DND-41 (cell line): ENCODE data around the gene SULF2.

ENCODE experiments used
- ATAC-seq: fragments of 200-7000 bp; cut with Tn5 transposase; 3 replicates; pipeline ENCODE4 v1.9.1; 2021; ENCODE audit warnings: low read depth; ENCODE audit not compliant: insufficient read depth
- DNase-seq: peaks from one replicate; pipeline ENCODE4 v3.0.0-alpha.2; 2020
- H2AFZ ChIP-seq: 2 replicates; pipeline ENCODE4 v1.6.0; 2012; ENCODE audit warnings: low read depth, low read length
- H3K27ac ChIP-seq: 2 replicates; pipeline ENCODE4 v1.5.1; 2012; ENCODE audit warnings: low read length, inconsistent platforms
- H3K27me3 ChIP-seq: fragments of 200-600 bp; sonication (generic); 2 replicates; pipeline ENCODE4 v1.6.0; 2012; ENCODE audit warnings: low read length, mild to moderate bottlenecking, inconsistent platforms; ENCODE audit not compliant: insufficient read depth, poor library complexity
- H3K36me3 ChIP-seq: 2 replicates; pipeline ENCODE4 v1.5.1; 2012; ENCODE audit warnings: low read length, inconsistent platforms; ENCODE audit not compliant: insufficient read depth
- H3K4me1 ChIP-seq: 2 replicates; pipeline ENCODE4 v1.5.1; 2012; ENCODE audit warnings: mild to moderate bottlenecking, low read length; ENCODE audit not compliant: insufficient read depth
- H3K4me2 ChIP-seq: 2 replicates; pipeline ENCODE4 v1.6.0; 2012; ENCODE audit warnings: mild to moderate bottlenecking, moderate library complexity, low read length, inconsistent platforms; ENCODE audit not compliant: insufficient read depth
- H3K4me3 ChIP-seq, 2 experiments: fragments of 200-600 bp in 1 of 2; shearing (Covaris generic) in 1 of 2; 2 replicates each; pipeline ENCODE4 v1.5.1; 2012 to 2016; ENCODE audit warnings: inconsistent platforms in 2 of 2, low read length in 2 of 2, mild to moderate bottlenecking in 2 of 2, low read depth in 1 of 2, moderate library complexity in 1 of 2
- H3K79me2 ChIP-seq: 2 replicates; pipeline ENCODE4 v1.6.0; 2012; ENCODE audit warnings: low read length, inconsistent platforms; ENCODE audit not compliant: insufficient read depth
- H3K9ac ChIP-seq: 2 replicates; pipeline ENCODE4 v1.6.0; 2012; ENCODE audit warnings: low read depth, mild to moderate bottlenecking, inconsistent platforms, low read length, moderate library complexity
- H3K9me3 ChIP-seq: 2 replicates; pipeline ENCODE4 v1.5.1; 2012; ENCODE audit warnings: low read length, moderate library complexity, mild to moderate bottlenecking, inconsistent platforms; ENCODE audit not compliant: insufficient read depth, severe bottlenecking
- H4K20me1 ChIP-seq: 2 replicates; pipeline ENCODE4 v1.6.0; 2012; ENCODE audit warnings: low read length; ENCODE audit not compliant: insufficient read depth
- CTCF ChIP-seq: IDR thresholded peaks from 2 replicates; pipeline ENCODE4 v1.5.1; 2012; ENCODE audit warnings: borderline replicate concordance, low read length, moderate library complexity, mild to moderate bottlenecking; ENCODE audit not compliant: poor library complexity, severe bottlenecking; ENCODE audit errors: extremely low read depth
- EZH2 ChIP-seq: IDR thresholded peaks from 3 replicates; pipeline ENCODE4 v1.6.1; 2012; ENCODE audit warnings: borderline replicate concordance, low read depth, mild to moderate bottlenecking, moderate library complexity, low read length, inconsistent platforms; ENCODE audit not compliant: severe bottlenecking

Gene SULF2

GRCh38 chr20:47815866-47816265 lies 30.6 kb upstream of the SULF2 start:
- H2AFZ ChIP-seq = no peak overlapping the region
- no peaks in the 10 kb centered on the region for H3K9me3 ChIP-seq
- no peak overlapping the region for H3K4me3 ChIP-seq
- ATAC-seq (no peak), DNase-seq (no peak)
- H3K79me2 ChIP-seq = no peaks in the 10 kb centered on the region
- no peaks in the 10 kb centered on the region for H4K20me1 ChIP-seq
- H3K36me3 ChIP-seq = no peaks in the 10 kb centered on the region
- no peak overlapping the region for H3K4me2 ChIP-seq
- TF ChIP-seq EZH2 (no peak), CTCF (no peak)
- peaks cover 12% of the 10 kb centered on the region for H3K27me3 ChIP-seq
- no peak overlapping the region for H3K9ac ChIP-seq
- no peaks in the 10 kb centered on the region for H3K4me1 ChIP-seq
- no peak overlapping the region for H3K27ac ChIP-seq

- H3K4me2 ChIP-seq = no peak overlapping the region
- H2AFZ ChIP-seq = no peak overlapping the region
- H3K9me3 ChIP-seq = no peaks in the 10 kb centered on the region
- H4K20me1 ChIP-seq = no peaks in the 10 kb centered on the region
- peaks cover 12% of the 10 kb centered on the region for H3K27me3 ChIP-seq
- H3K79me2 ChIP-seq = no peaks in the 10 kb centered on the region
- H3K9ac ChIP-seq = no peak overlapping the region
- H3K36me3 ChIP-seq = no peaks in the 10 kb centered on the region
- no peak for TF ChIP-seq CTCF
- TF ChIP-seq EZH2 = no peak
- no peak overlapping the region for H3K4me3 ChIP-seq
- DNase-seq (no peak), ATAC-seq (no peak)
- no peak overlapping the region for H3K27ac ChIP-seq
- H3K4me1 ChIP-seq = no peaks in the 10 kb centered on the region
Observed at GRCh38 chr20:47815416-47815806, 30.1 kb upstream of the SULF2 start.

- Histone ChIP-seq H3K9me3 (no peaks in the 10 kb centered on the region), H3K36me3 (no peaks in the 10 kb centered on the region), H3K4me2 (no peak overlapping the region), H3K4me1 (no peaks in the 10 kb centered on the region), H3K79me2 (no peaks in the 10 kb centered on the region), H3K27ac (no peak overlapping the region), H3K4me3 (no peak overlapping the region), H3K9ac (no peak overlapping the region), H4K20me1 (no peaks in the 10 kb centered on the region), H3K27me3 (peaks cover 12% of the 10 kb centered on the region), H2AFZ (no peak overlapping the region)
- no peak for TF ChIP-seq CTCF
- TF ChIP-seq EZH2 = no peak
- DNase-seq (no peak), ATAC-seq (no peak)
Observed at GRCh38 chr20:47814632-47815415, 29.5 kb upstream of the SULF2 start.
